ENCODE data around the gene SSBP2.

Gene SSBP2

DNA sequence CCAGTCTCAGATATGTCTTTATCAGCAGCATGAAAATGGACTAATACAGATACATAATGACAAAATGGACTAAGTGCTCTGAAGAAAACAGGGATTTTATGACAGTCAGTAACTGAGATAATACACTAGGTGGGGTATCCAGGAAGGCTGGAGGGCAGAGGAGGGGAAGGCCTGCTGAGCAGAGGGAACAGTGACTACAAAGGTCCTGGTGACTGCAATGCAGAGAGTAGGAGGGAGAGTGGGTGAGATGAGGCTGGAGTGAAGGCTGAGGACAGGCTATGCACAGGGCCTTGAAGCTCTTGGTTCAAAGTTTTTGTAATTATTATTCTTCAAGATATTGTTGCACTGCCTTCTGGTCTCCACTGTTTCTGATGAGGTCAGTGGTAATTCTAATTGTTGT lies 361.9 kb downstream of the SSBP2 start:
- no peak for DNase-seq (ENCODE audit: low read depth)
- H3K4me3 ChIP-seq (ENCODE audit: low read depth, low read length) = no peak overlapping the region
- TF ChIP-seq, protein P1, sequence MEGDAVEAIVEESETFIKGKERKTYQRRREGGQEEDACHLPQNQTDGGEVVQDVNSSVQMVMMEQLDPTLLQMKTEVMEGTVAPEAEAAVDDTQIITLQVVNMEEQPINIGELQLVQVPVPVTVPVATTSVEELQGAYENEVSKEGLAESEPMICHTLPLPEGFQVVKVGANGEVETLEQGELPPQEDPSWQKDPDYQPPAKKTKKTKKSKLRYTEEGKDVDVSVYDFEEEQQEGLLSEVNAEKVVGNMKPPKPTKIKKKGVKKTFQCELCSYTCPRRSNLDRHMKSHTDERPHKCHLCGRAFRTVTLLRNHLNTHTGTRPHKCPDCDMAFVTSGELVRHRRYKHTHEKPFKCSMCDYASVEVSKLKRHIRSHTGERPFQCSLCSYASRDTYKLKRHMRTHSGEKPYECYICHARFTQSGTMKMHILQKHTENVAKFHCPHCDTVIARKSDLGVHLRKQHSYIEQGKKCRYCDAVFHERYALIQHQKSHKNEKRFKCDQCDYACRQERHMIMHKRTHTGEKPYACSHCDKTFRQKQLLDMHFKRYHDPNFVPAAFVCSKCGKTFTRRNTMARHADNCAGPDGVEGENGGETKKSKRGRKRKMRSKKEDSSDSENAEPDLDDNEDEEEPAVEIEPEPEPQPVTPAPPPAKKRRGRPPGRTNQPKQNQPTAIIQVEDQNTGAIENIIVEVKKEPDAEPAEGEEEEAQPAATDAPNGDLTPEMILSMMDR (IDR thresholded peaks at IDR 0.05; ENCODE audit: low read depth, low read length, missing control alignments) = no peak

DNA sequence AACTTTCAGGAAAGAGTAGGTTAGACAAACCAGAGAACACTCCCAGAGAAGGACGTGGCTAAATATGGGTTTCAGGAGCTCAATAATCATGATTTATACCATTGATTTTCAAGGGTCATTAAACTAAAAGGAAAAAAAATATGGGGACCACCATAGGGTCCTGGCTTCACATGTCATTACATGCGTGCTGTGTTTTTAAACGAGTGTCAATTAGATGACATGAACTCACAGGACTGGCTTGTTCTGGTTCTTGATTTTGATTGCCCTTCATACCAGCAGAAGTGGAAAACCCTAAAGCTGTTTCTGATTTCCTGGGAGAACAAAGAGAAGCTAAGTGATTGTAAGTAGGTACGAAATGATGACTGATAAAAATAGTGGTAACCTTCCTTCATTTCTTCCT lies 362.7 kb downstream of the SSBP2 start:
- H3K4me3 ChIP-seq (ENCODE audit: low read depth, low read length) = no peak overlapping the region
- TF ChIP-seq, protein P1 (IDR thresholded peaks at IDR 0.05; ENCODE audit: low read depth, low read length, missing control alignments) = no peak
- no peak for DNase-seq (ENCODE audit: low read depth)

DNA sequence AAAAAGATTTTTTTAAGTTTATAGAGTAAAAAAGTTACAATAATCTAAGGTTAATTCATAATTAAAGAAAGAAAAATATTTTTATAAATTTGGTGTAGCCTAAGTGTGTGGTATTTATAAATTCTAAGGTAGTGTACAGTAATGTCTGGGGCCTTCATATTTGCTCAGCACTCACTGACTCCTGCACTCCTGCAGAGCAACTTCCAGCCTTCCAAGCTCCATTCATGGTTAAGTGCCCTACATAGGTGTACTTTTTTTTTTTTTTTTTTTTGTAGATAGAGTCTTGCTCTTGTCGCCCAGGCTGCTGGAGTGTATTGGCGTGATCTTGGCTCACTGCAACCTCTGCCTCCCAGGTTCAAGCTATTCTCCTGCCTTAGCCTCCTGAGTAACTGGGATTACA lies 367.0 kb downstream of the SSBP2 start:
- H3K4me3 ChIP-seq (ENCODE audit: low read depth, low read length) = no peak overlapping the region
- TF ChIP-seq, protein P1 (IDR thresholded peaks at IDR 0.05; ENCODE audit: low read depth, low read length, missing control alignments) = no peak
- no peak for DNase-seq (ENCODE audit: low read depth)

DNA sequence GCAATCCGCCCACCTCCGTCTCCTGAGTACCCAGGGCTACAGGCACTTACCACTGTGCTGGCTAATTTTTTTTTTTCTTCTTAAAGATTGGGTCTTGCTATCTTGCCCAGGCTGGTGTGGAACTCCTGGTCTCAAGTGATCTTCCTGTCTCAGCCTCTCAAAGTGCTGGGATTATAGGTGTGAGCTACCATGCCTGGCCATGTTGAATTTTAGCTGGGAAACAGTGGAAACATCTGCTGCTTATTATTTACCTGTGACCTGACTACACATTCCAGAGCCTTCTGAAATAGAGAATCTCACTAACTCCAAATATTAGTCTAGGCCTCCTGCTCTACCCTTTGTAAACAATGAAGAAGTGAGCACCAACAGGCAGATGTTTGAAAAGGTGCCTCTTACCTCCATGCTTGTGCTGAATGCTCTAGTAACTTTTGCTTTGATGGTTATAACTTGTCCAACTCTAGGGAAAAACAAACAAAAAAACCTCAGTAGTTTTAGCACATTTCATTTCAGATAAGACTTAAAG lies 379.5 kb downstream of the SSBP2 start:
- no peak overlapping the region for H3K4me3 ChIP-seq (ENCODE audit: low read depth, low read length)
- TF ChIP-seq, protein P1 (IDR thresholded peaks at IDR 0.05; ENCODE audit: low read depth, low read length, missing control alignments) = no peak
- DNase-seq (ENCODE audit: low read depth) = no peak

DNA sequence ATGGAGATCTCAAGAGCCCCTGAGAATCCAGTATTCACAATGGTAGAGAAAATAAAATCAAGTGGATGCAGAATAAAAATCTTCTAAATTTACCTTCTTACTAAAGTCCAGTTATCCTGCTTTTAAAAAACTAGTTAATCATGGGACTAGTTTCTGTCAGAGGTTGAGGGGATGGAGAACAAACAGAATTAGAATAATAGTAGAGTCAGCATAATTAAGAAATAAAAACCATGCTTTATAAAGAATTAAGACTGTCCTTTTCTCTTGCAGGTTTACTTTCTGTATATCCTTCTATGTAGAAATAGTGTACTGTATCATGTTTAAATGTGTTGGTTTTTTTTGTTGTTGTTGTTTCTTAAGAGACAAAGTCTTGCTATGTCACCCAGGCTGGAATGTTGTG lies 380.0 kb downstream of the SSBP2 start:
- no peak overlapping the region for H3K4me3 ChIP-seq (ENCODE audit: low read depth, low read length)
- DNase-seq (ENCODE audit: low read depth) = no peak
- TF ChIP-seq, protein P1 (IDR thresholded peaks at IDR 0.05; ENCODE audit: low read depth, low read length, missing control alignments) = no peak

DNA sequence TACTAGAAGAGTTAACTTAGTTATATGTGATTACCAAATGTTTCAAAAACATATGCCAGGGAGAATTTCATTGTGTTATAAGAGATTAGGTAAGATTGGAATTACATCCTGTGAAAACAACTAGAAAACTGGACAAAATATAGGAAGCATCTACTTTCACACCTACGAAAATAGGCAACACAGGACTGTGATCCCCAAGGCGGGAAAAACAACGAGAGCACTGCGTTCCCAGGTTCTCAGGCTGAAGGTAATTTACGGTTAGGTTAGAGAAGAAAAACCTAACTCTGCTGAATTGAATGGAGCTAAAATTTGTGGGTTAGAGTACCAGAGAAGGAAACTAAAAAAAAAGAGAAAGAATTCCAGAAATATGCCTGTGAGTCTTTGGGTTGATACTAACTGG lies 385.4 kb downstream of the SSBP2 start:
- DNase-seq (ENCODE audit: low read depth) = no peak
- TF ChIP-seq, protein P1 (IDR thresholded peaks at IDR 0.05; ENCODE audit: low read depth, low read length, missing control alignments) = no peak
- no peak overlapping the region for H3K4me3 ChIP-seq (ENCODE audit: low read depth, low read length)

DNA sequence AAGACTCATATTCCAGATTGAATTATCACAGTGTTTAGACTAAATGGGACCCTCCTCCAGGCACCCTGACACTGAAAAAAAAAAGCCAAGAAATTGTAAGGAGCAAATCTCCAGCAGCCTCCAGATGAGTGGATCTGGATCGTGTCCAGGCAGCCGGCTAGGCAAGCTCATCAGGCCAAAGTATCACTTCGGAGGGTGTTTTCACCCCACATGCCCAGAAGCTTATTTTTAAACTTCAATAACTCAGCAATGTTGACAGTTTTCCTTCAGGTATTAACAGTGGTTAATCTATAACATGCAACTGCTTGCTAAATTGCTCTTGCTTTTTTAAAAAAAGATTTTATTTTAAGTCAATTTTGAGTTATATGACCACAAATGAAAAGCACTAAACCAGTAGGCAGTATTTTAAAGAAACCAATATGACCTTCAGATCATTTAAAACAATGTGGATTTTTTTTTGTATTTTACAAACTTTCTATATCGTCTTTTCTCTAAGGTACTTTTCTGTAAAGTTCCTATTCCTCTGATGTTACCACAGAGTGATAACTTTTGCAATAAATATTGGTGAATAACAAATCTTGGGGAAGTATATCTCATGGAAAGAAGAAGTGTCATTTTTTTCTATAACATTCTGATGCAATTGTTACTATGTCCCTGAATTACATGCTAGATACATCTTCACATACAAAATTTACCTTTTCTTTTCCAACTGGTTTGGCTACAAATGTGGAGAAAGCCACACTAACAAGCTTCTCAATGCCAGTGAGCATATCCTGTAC lies 387.6 kb downstream of the SSBP2 start:
- TF ChIP-seq, protein P1 (IDR thresholded peaks at IDR 0.05; ENCODE audit: low read depth, low read length, missing control alignments) = no peak
- DNase-seq (ENCODE audit: low read depth) = no peak
- H3K4me3 ChIP-seq (ENCODE audit: low read depth, low read length) = no peak overlapping the region

Measured in GM12864 (cell line).